HG03064 (cell line): Measurements from ENCODE around the gene CCDC188.
A peak's percentile ranks its signal among the peaks of the same experiment; 100 is the strongest.

ENCODE experiments used
- ATAC-seq: cut with Tn5 transposase; IDR thresholded peaks from one replicate; pipeline ENCODE4 v1.9.1; 2021; ENCODE audit warnings: low read depth; ENCODE audit not compliant: unreplicated experiment

CCDC188 gene

GRCh38 chr22:20123366-20124082, 27.3 kb downstream of the CCDC188 start:
- no peak for ATAC-seq

GRCh38 chr22:20121856-20122415, 28.9 kb downstream of the CCDC188 start:
- no peak for ATAC-seq

- ATAC-seq, result no peak
Observed at GRCh38 chr22:20118300-20119020, 32.4 kb downstream of the CCDC188 start.

- peak; percentile 19 for ATAC-seq
Observed at GRCh38 chr22:20117633-20118299, 33.1 kb downstream of the CCDC188 start.

GRCh38 chr22:20116951-20117632, 33.8 kb downstream of the CCDC188 start, which contains the start of gene TRMT2A:
Gene TRMT2A, minus strand, starts transcription at chr22:20117226. Its CDS starts 320 bp downstream, at chr22:20116906.
- peak; percentile 55 for ATAC-seq

- peak; percentile 5 for ATAC-seq
Observed at GRCh38 chr22:20116376-20116950, 34.4 kb downstream of the CCDC188 start.

GRCh38 chr22:20115691-20116375, 35.0 kb downstream of the CCDC188 start, which contains the start of gene RANBP1:
Gene RANBP1, plus strand, starts transcription at chr22:20116104. Its CDS starts 81 bp downstream, at chr22:20116185.
- no peak for ATAC-seq

GRCh38 chr22:20114506-20115475, 36.1 kb downstream of the CCDC188 start:
- no peak for ATAC-seq

- no peak for ATAC-seq
Observed at GRCh38 chr22:20113551-20114310, 37.1 kb downstream of the CCDC188 start.

- ATAC-seq, result no peak
Observed at GRCh38 chr22:20112623-20113511, 38.0 kb downstream of the CCDC188 start.

GRCh38 chr22:20111689-20112622, 38.9 kb downstream of the CCDC188 start:
- ATAC-seq, result no peak

- ATAC-seq, result no peak
Observed at GRCh38 chr22:20111045-20111688, 39.7 kb downstream of the CCDC188 start.

GRCh38 chr22:20110359-20110985, 40.4 kb downstream of the CCDC188 start:
- ATAC-seq, result no peak
